NK-92 treated with Interleukin-12 subunit alpha and Interleukin-12 subunit beta, amount 100 ng/mL, for 24 hours (cell line): ENCODE measurements around the gene NT5M.

Source experiments
- DNase-seq: peaks from one replicate; lab custom pipeline; 2025; lab: John Stamatoyannopoulos, UW

Gene NT5M

GRCh38 chr17:17303847-17304490 is 796 bp downstream of the NT5M start:
- DNase-seq: no peak

GRCh38 chr17:17304521-17304985 is 1.4 kb downstream of the NT5M start:
- DNase-seq: no peak

GRCh38 chr17:17305281-17305801 is 2.2 kb downstream of the NT5M start:
- DNase-seq: peak; percentile 22

GRCh38 chr17:17309356-17309755 is 6.2 kb downstream of the NT5M start:
- DNase-seq: no peak

GRCh38 chr17:17313350-17313991 is 10.3 kb downstream of the NT5M start:
- DNase-seq: no peak

GRCh38 chr17:17314501-17315071 is 11.4 kb downstream of the NT5M start:
- no peak for DNase-seq

- no peak for DNase-seq
Observed at GRCh38 chr17:17315142-17315821, 12.1 kb downstream of the NT5M start.

GRCh38 chr17:17320188-17320910 is 17.2 kb downstream of the NT5M start:
- DNase-seq: no peak

GRCh38 chr17:17320911-17321220 is 17.7 kb downstream of the NT5M start:
- DNase-seq: no peak

- DNase-seq: no peak
Observed at GRCh38 chr17:17321356-17322025, 18.3 kb downstream of the NT5M start.

GRCh38 chr17:17322516-17323510 is 19.6 kb downstream of the NT5M start:
- DNase-seq: no peak

GRCh38 chr17:17324616-17325015 is 21.4 kb downstream of the NT5M start:
- DNase-seq: no peak

- no peak for DNase-seq
Observed at GRCh38 chr17:17325228-17325627, 22.1 kb downstream of the NT5M start.

- no peak for DNase-seq
Observed at GRCh38 chr17:17325816-17326215, 22.6 kb downstream of the NT5M start.

- no peak for DNase-seq
Observed at GRCh38 chr17:17326275-17326875, 23.2 kb downstream of the NT5M start.

- DNase-seq: no peak
Observed at GRCh38 chr17:17328251-17328650, 25.1 kb downstream of the NT5M start.

GRCh38 chr17:17341452-17341851 is 38.3 kb downstream of the NT5M start:
- no peak for DNase-seq

GRCh38 chr17:17342242-17342945 is 39.2 kb downstream of the NT5M start:
- DNase-seq: no peak

- no peak for DNase-seq
Observed at GRCh38 chr17:17343160-17343735, 40.1 kb downstream of the NT5M start.
